ENCODE measurements around the gene SPSB3.

- no peak for TF ChIP-seq POLR2A (IDR thresholded peaks at IDR 0.05)
- TF ChIP-seq, protein P1, sequence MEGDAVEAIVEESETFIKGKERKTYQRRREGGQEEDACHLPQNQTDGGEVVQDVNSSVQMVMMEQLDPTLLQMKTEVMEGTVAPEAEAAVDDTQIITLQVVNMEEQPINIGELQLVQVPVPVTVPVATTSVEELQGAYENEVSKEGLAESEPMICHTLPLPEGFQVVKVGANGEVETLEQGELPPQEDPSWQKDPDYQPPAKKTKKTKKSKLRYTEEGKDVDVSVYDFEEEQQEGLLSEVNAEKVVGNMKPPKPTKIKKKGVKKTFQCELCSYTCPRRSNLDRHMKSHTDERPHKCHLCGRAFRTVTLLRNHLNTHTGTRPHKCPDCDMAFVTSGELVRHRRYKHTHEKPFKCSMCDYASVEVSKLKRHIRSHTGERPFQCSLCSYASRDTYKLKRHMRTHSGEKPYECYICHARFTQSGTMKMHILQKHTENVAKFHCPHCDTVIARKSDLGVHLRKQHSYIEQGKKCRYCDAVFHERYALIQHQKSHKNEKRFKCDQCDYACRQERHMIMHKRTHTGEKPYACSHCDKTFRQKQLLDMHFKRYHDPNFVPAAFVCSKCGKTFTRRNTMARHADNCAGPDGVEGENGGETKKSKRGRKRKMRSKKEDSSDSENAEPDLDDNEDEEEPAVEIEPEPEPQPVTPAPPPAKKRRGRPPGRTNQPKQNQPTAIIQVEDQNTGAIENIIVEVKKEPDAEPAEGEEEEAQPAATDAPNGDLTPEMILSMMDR (IDR thresholded peaks at IDR 0.05): no peak
Measured at GRCh38 chr16:1766231-1766630, 16.1 kb downstream of the SPSB3 start.
